HepG2 (cell line): ENCODE data around the gene CYSRT1. TPM values are rescaled to one million over a fixed set of nuclear protein-coding genes. Genes with fewer than 3 reads are reported as not detected.

Source experiments
- CBX5 ChIP-seq: sonication (generic); formaldehyde crosslinking; IDR thresholded peaks from 2 replicates; pipeline ENCODE4 v1.4.0; 2020; ENCODE audit warnings: missing genetic modification reagents, borderline replicate concordance
- GTF2F1 ChIP-seq: fragments of 150-350 bp; IDR thresholded peaks from 2 replicates; pipeline ENCODE4 v1.6.1; 2014; ENCODE audit warnings: low read length
- HNF4A ChIP-seq: sonication (generic); formaldehyde crosslinking; IDR thresholded peaks from 2 replicates; pipeline ENCODE4 v1.4.0; 2020; ENCODE audit warnings: missing genetic modification reagents
- NKX3-1 ChIP-seq: sonication (generic); formaldehyde crosslinking; IDR thresholded peaks from 2 replicates; pipeline ENCODE4 v1.5.0; 2020; ENCODE audit warnings: missing genetic modification reagents
- PHF21A ChIP-seq: sonication (generic); formaldehyde crosslinking; IDR thresholded peaks from 2 replicates; pipeline ENCODE4 v1.5.0; 2020; ENCODE audit warnings: mild to moderate bottlenecking, missing genetic modification reagents
- PHF5A ChIP-seq: IDR thresholded peaks from one replicate; pipeline ENCODE4 v1.6.1; 2018; ENCODE audit warnings: low read depth, missing genetic modification reagents; ENCODE audit not compliant: unreplicated experiment
- RFX1 ChIP-seq: fragments of 450-650 bp; IDR thresholded peaks from 2 replicates; pipeline ENCODE4 v1.6.1; 2017
- SIN3A ChIP-seq: IDR thresholded peaks from 2 replicates; pipeline ENCODE4 v1.6.1; 2011; ENCODE audit warnings: low read depth, mild to moderate bottlenecking, control low read depth, low read length, borderline replicate concordance
- SRSF4 ChIP-seq: fragments of 200-400 bp; formaldehyde crosslinking; IDR thresholded peaks from one replicate; pipeline ENCODE4 v1.6.1; 2018; ENCODE audit warnings: mild to moderate bottlenecking, low read depth, low read length, moderate library complexity; ENCODE audit not compliant: poor library complexity, severe bottlenecking
- ZBTB20 ChIP-seq: sonication (generic); formaldehyde crosslinking; IDR thresholded peaks from 2 replicates; pipeline ENCODE4 v1.8.1; 2023; ENCODE audit warnings: missing genetic modification reagents, low read depth, mild to moderate bottlenecking, borderline replicate concordance
- ZC3H13 ChIP-seq: sonication (generic); formaldehyde crosslinking; IDR thresholded peaks from 2 replicates; pipeline ENCODE4 v1.8.1; 2023; ENCODE audit warnings: mild to moderate bottlenecking, missing genetic modification reagents, moderate library complexity
- ZFY ChIP-seq: sonication (generic); formaldehyde crosslinking; IDR thresholded peaks from 2 replicates; pipeline ENCODE4 v1.4.0; 2020; ENCODE audit warnings: missing genetic modification reagents
- ZNF331 ChIP-seq: sonication (generic); formaldehyde crosslinking; IDR thresholded peaks from 2 replicates; pipeline ENCODE4 v1.4.0; 2020; ENCODE audit warnings: missing genetic modification reagents
- ZNF430 ChIP-seq: sonication (generic); formaldehyde crosslinking; IDR thresholded peaks from 2 replicates; pipeline ENCODE4 v1.9.0; 2021; ENCODE audit warnings: mild to moderate bottlenecking, missing genetic modification reagents
- ZNF549 ChIP-seq: sonication (generic); formaldehyde crosslinking; IDR thresholded peaks from 2 replicates; pipeline ENCODE4 v1.5.0; 2020; ENCODE audit warnings: missing genetic modification reagents
- ZNF841 ChIP-seq: sonication (generic); formaldehyde crosslinking; IDR thresholded peaks from 2 replicates; pipeline ENCODE4 v1.8.1; 2023; ENCODE audit warnings: missing genetic modification reagents, borderline replicate concordance
- polyA plus RNA-seq, 8 experiments: library from polyadenylated mRNA; depleted of rRNA in 3 of 8; stranded (reverse) in 7 of 8; unstranded in 1 of 8; fragments of >200 nt; fragmentation: Illumina TruSeq in 4 of 8; extraction: Trizol in 4 of 8; gene quantifications; 2 replicates each; pipeline versions ENCODE4 v1.2.1 to v1.2.3, GENCODE V29; 2011 to 2016; ENCODE audit warnings: low read depth in 4 of 8, missing spikeins in 1 of 8, mixed read lengths in 1 of 8; ENCODE audit not compliant: insufficient read depth in 1 of 8
- total RNA-seq, 5 experiments: library from RNA; depleted of rRNA; stranded (reverse); fragments of >200 nt; fragmentation: Illumina TruSeq; extraction: Trizol; gene quantifications; 2 replicates each; pipeline ENCODE4 v1.2.3, GENCODE V29; 2016; ENCODE audit warnings: low read depth in 1 of 5
- TF ChIP-seq, protein P1 (sequence below): sonication (generic); formaldehyde crosslinking; IDR thresholded peaks from 2 replicates; pipeline ENCODE4 v1.4.0; 2020; ENCODE audit warnings: missing genetic modification reagents
- TF ChIP-seq, protein P2 (sequence below): sonication (generic); formaldehyde crosslinking; IDR thresholded peaks from 2 replicates; pipeline ENCODE4 v1.4.0; 2020; ENCODE audit warnings: missing genetic modification reagents
- TF ChIP-seq, protein P3 (sequence below): IDR thresholded peaks from 2 replicates; pipeline ENCODE4 v1.6.1; 2016; ENCODE audit warnings: control low read depth
- TF ChIP-seq, protein P4 (sequence below): sonication (generic); formaldehyde crosslinking; IDR thresholded peaks from 2 replicates; pipeline ENCODE4 v1.5.0; 2020; ENCODE audit warnings: mild to moderate bottlenecking, missing genetic modification reagents, moderate library complexity

Gene CYSRT1
- total and polyA plus RNA-seq, 2 of the 13 experiments (the other 11 are each of a cell fraction or from before 2014, with no cell fraction given): 1.5 to 2.1 TPM

DNA sequence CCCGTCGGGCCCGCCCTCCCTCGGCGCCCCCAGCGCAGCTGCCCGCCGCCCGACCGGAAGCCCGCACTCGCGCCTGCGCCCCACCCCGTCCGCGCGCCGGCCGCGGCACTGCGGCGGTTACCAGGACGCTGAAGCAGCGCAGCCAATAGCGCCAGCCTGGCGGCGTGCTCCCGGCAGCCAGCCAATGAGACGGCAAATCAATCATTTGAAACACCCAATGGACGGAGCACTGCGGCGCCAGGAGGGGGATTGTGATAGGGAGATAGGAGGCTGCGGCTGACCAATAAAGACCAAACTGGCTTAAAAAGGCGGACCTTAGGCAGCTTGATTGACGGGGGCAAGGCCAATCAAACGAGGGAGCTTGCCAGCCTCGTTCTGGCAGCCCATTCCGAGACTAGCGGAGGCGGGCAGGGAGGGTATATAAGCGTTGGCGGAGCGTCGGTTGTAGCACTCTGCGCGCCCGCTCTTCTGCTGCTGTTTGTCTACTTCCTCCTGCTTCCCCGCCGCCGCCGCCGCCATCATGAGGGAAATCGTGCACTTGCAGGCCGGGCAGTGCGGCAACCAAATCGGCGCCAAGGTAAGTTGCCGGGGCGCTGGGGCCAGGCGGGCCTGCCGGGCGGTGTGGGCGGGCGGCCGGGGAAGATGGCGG lies 16.0 kb downstream of the CYSRT1 start, which contains the start of gene TUBB4B (continued):
- TF ChIP-seq HNF4A (0 out of 2 replicates have a peak, but pooled peaks have one; percentile 5), ZC3H13 (0 out of 2 replicates have a peak, but pooled peaks have one; percentile 28), CBX5 (CRISPR knock-in tag) (peak; percentile 79; the same call in 1 of the 2 replicates), ZFY (CRISPR knock-in tag) (no peak; the same call in 1 of the 2 replicates), SIN3A (0 out of 2 replicates have a peak, but pooled peaks have one; percentile 22), ZNF331 (CRISPR knock-in tag) (peak; percentile 62; the same call in 1 of the 2 replicates), PHF5A (CRISPR knock-in tag) (no peak), ZNF841 (CRISPR knock-in tag) (peak; percentile 22; the same call in 1 of the 2 replicates), ZBTB20 (peak; percentile 63; the same call in 1 of the 2 replicates), RFX1 (peak; percentile 80; the same call in 1 of the 2 replicates), NKX3-1 (CRISPR knock-in tag) (peak; percentile 74; the same call in 1 of the 2 replicates), ZNF549 (CRISPR knock-in tag) (no peak), PHF21A (CRISPR knock-in tag) (no peak; the same call in 1 of the 2 replicates), GTF2F1 (peak; percentile 98), ZNF430 (0 out of 2 replicates have a peak, but pooled peaks have one; percentile 84), SRSF4 (no peak)
- TF ChIP-seq, protein P1, sequence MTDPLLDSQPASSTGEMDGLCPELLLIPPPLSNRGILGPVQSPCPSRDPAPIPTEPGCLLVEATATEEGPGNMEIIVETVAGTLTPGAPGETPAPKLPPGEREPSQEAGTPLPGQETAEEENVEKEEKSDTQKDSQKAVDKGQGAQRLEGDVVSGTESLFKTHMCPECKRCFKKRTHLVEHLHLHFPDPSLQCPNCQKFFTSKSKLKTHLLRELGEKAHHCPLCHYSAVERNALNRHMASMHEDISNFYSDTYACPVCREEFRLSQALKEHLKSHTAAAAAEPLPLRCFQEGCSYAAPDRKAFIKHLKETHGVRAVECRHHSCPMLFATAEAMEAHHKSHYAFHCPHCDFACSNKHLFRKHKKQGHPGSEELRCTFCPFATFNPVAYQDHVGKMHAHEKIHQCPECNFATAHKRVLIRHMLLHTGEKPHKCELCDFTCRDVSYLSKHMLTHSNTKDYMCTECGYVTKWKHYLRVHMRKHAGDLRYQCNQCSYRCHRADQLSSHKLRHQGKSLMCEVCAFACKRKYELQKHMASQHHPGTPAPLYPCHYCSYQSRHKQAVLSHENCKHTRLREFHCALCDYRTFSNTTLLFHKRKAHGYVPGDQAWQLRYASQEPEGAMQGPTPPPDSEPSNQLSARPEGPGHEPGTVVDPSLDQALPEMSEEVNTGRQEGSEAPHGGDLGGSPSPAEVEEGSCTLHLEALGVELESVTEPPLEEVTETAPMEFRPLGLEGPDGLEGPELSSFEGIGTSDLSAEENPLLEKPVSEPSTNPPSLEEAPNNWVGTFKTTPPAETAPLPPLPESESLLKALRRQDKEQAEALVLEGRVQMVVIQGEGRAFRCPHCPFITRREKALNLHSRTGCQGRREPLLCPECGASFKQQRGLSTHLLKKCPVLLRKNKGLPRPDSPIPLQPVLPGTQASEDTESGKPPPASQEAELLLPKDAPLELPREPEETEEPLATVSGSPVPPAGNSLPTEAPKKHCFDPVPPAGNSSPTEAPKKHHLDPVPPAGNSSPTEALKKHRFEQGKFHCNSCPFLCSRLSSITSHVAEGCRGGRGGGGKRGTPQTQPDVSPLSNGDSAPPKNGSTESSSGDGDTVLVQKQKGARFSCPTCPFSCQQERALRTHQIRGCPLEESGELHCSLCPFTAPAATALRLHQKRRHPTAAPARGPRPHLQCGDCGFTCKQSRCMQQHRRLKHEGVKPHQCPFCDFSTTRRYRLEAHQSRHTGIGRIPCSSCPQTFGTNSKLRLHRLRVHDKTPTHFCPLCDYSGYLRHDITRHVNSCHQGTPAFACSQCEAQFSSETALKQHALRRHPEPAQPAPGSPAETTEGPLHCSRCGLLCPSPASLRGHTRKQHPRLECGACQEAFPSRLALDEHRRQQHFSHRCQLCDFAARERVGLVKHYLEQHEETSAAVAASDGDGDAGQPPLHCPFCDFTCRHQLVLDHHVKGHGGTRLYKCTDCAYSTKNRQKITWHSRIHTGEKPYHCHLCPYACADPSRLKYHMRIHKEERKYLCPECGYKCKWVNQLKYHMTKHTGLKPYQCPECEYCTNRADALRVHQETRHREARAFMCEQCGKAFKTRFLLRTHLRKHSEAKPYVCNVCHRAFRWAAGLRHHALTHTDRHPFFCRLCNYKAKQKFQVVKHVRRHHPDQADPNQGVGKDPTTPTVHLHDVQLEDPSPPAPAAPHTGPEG: peak; percentile 73
- TF ChIP-seq, protein P2, sequence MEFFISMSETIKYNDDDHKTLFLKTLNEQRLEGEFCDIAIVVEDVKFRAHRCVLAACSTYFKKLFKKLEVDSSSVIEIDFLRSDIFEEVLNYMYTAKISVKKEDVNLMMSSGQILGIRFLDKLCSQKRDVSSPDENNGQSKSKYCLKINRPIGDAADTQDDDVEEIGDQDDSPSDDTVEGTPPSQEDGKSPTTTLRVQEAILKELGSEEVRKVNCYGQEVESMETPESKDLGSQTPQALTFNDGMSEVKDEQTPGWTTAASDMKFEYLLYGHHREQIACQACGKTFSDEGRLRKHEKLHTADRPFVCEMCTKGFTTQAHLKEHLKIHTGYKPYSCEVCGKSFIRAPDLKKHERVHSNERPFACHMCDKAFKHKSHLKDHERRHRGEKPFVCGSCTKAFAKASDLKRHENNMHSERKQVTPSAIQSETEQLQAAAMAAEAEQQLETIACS: peak; percentile 31; the same call in 1 of the 2 replicates
- TF ChIP-seq, protein P3, sequence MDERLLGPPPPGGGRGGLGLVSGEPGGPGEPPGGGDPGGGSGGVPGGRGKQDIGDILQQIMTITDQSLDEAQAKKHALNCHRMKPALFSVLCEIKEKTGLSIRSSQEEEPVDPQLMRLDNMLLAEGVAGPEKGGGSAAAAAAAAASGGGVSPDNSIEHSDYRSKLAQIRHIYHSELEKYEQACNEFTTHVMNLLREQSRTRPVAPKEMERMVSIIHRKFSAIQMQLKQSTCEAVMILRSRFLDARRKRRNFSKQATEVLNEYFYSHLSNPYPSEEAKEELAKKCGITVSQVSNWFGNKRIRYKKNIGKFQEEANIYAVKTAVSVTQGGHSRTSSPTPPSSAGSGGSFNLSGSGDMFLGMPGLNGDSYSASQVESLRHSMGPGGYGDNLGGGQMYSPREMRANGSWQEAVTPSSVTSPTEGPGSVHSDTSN: peak; percentile 99
- TF ChIP-seq, protein P4, sequence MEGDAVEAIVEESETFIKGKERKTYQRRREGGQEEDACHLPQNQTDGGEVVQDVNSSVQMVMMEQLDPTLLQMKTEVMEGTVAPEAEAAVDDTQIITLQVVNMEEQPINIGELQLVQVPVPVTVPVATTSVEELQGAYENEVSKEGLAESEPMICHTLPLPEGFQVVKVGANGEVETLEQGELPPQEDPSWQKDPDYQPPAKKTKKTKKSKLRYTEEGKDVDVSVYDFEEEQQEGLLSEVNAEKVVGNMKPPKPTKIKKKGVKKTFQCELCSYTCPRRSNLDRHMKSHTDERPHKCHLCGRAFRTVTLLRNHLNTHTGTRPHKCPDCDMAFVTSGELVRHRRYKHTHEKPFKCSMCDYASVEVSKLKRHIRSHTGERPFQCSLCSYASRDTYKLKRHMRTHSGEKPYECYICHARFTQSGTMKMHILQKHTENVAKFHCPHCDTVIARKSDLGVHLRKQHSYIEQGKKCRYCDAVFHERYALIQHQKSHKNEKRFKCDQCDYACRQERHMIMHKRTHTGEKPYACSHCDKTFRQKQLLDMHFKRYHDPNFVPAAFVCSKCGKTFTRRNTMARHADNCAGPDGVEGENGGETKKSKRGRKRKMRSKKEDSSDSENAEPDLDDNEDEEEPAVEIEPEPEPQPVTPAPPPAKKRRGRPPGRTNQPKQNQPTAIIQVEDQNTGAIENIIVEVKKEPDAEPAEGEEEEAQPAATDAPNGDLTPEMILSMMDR: no peak
